GM23338 (cell line): ENCODE results near the gene HLA-DQB1.
"Not testable (repeated sequence)": the region's sequence is repeated elsewhere in the genome, so short reads cannot be mapped to it uniquely, and the experiment has no call there.

Experiments
- EZH2 ChIP-seq: fragments of 200-600 bp; sonication (generic); IDR thresholded peaks from one replicate; pipeline ENCODE4 v1.8.0; 2017; ENCODE audit warnings: antibody characterized with exemption, mild to moderate bottlenecking, low read depth; ENCODE audit not compliant: unreplicated experiment
- TF ChIP-seq, protein P1 (sequence below), 2 experiments: fragments of 200-600 bp in 1 of 2; sonication (generic) in 1 of 2; conservative IDR thresholded peaks; 2 replicates each; pipeline versions ENCODE4 v1.5.1 to v1.6.1; 2016 to 2017; ENCODE audit warnings: antibody characterized with exemption in 2 of 2, low read depth in 2 of 2, mild to moderate bottlenecking in 2 of 2, moderate library complexity in 1 of 2

GRCh38 chr6:32657329-32657728, 9.1 kb downstream of the HLA-DQB1 start:
- TF ChIP-seq, protein P1, sequence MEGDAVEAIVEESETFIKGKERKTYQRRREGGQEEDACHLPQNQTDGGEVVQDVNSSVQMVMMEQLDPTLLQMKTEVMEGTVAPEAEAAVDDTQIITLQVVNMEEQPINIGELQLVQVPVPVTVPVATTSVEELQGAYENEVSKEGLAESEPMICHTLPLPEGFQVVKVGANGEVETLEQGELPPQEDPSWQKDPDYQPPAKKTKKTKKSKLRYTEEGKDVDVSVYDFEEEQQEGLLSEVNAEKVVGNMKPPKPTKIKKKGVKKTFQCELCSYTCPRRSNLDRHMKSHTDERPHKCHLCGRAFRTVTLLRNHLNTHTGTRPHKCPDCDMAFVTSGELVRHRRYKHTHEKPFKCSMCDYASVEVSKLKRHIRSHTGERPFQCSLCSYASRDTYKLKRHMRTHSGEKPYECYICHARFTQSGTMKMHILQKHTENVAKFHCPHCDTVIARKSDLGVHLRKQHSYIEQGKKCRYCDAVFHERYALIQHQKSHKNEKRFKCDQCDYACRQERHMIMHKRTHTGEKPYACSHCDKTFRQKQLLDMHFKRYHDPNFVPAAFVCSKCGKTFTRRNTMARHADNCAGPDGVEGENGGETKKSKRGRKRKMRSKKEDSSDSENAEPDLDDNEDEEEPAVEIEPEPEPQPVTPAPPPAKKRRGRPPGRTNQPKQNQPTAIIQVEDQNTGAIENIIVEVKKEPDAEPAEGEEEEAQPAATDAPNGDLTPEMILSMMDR (conservative IDR thresholded peaks at IDR 0.05; ENCODE audit: low read depth in 2 of 2) = not testable (repeated sequence)
- not testable (repeated sequence) for TF ChIP-seq EZH2
